Activated naive CD8-positive, alpha-beta T cell (primary cell): ENCODE results near the gene ADI1.

Experiments
- H3K27ac Mint-ChIP-seq: one replicate; pipeline ENCODE4 v1.8.0; 2021; ENCODE audit warnings: mixed read lengths
- H3K27me3 Mint-ChIP-seq: one replicate; pipeline ENCODE4 v1.8.0; 2021; ENCODE audit warnings: mixed read lengths
- H3K36me3 Mint-ChIP-seq: one replicate; pipeline ENCODE4 v1.8.0; 2021; ENCODE audit warnings: mixed read lengths
- H3K4me1 Mint-ChIP-seq: one replicate; pipeline ENCODE4 v1.8.0; 2021; ENCODE audit warnings: low read depth, mixed read lengths
- H3K4me3 Mint-ChIP-seq: one replicate; pipeline ENCODE4 v1.8.0; 2021; ENCODE audit warnings: mild to moderate bottlenecking, mixed read lengths
- H3K9me3 Mint-ChIP-seq: one replicate; pipeline ENCODE4 v1.8.0; 2021; ENCODE audit warnings: low read depth, mixed read lengths

ADI1 gene

GRCh38 chr2:3468296-3468988 lies 50.9 kb downstream of the ADI1 start:
- Mint-ChIP-seq H3K4me3 (no peak overlapping the region), H3K36me3 (peaks cover 5% of the 10 kb centered on the region), H3K4me1 (no peaks in the 10 kb centered on the region), H3K27ac (no peak overlapping the region), H3K27me3 (no peaks in the 10 kb centered on the region), H3K9me3 (no peaks in the 10 kb centered on the region)

DNA sequence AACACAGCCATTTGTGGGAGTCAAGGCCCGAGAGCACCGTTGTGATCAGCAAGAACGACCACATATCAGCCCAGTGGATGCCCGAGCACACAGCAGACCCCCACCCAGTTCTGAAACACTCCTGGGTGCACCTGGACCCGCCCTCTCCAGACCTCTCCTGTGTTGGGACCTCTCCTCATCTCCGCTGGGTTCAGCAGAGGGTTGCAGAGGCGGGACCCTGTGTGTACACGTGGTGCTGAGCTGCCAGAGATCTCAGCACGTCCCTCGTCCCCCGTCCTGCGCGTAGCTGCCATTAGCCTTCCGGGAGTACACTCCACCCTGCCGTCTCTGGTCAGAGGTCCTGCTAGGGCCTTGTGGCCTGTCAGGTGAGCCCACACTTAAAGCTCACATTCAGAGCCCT lies 51.7 kb downstream of the ADI1 start:
- Mint-ChIP-seq H3K9me3 (no peaks in the 10 kb centered on the region), H3K4me3 (no peak overlapping the region), H3K27ac (no peak overlapping the region), H3K27me3 (no peaks in the 10 kb centered on the region), H3K36me3 (peaks cover 5% of the 10 kb centered on the region), H3K4me1 (no peaks in the 10 kb centered on the region)

GRCh38 chr2:3466966-3467365 lies 52.4 kb downstream of the ADI1 start:
- peaks cover 5% of the 10 kb centered on the region for H3K36me3 Mint-ChIP-seq
- no peaks in the 10 kb centered on the region for H3K27me3 Mint-ChIP-seq
- no peaks in the 10 kb centered on the region for H3K9me3 Mint-ChIP-seq
- H3K4me1 Mint-ChIP-seq: peaks cover 3% of the 10 kb centered on the region
- no peak overlapping the region for H3K4me3 Mint-ChIP-seq
- H3K27ac Mint-ChIP-seq: no peak overlapping the region

DNA sequence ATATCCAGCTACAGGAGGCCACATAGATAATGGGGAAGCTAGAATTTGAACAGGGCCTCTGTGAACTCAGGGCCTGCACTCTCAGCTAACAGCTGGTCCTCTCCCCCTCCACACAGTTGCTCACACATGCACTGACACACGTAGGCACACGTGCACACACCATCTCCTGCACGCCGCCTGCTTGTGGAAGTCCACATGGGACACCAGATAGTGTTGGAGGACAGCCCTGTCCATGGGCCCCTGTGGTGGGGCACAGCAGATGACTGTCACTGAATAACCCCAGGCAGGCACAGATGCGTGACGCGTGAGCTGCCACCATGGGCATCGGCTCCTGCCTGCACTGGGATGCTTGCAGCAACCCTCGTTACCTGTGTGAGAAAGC lies 52.9 kb downstream of the ADI1 start:
- Mint-ChIP-seq H3K4me1 (peaks cover 5% of the 10 kb centered on the region), H3K9me3 (no peaks in the 10 kb centered on the region), H3K27me3 (no peaks in the 10 kb centered on the region), H3K4me3 (no peak overlapping the region), H3K27ac (no peak overlapping the region), H3K36me3 (peaks cover 5% of the 10 kb centered on the region)

DNA sequence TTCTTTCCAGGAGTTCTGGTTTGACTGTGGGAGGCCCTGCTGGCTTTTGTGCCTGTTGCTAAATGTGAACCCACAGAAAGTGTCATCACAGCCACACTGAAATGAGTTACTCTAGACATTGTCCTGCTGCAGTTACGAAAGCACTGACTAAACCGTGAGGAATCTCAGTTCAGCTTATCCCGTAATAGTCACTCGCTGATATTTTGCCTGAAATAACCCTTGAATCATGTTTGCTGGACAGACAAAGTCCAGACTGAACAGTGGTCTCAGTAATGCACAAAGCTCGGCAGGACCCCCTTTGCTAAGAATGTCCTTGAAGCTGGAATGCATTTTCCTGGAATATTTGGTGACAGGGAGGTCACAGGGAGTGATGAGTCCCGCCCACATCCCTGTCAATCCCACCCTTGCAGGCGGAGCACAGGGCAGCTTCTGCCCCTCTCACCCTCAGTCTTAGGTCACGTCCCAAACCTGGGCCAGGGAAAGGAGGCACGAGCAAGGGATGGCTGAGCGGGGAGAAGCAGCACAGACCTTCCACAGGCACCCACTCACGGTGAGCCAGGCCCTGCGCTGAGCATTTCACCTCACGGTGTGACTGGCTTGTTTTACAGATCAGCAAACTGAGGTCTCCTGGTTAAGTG lies 53.4 kb downstream of the ADI1 start:
- Mint-ChIP-seq H3K4me3 (no peak overlapping the region), H3K4me1 (peaks cover 5% of the 10 kb centered on the region), H3K27ac (no peak overlapping the region), H3K36me3 (peaks cover 5% of the 10 kb centered on the region), H3K9me3 (no peaks in the 10 kb centered on the region), H3K27me3 (no peaks in the 10 kb centered on the region)

- H3K9me3 Mint-ChIP-seq: no peaks in the 10 kb centered on the region
- no peak overlapping the region for H3K4me3 Mint-ChIP-seq
- no peaks in the 10 kb centered on the region for H3K27me3 Mint-ChIP-seq
- H3K4me1 Mint-ChIP-seq: peaks cover 5% of the 10 kb centered on the region
- no peak overlapping the region for H3K27ac Mint-ChIP-seq
- H3K36me3 Mint-ChIP-seq: peaks cover 5% of the 10 kb centered on the region
These were observed 54.0 kb downstream of the ADI1 start for GRCh38 chr2:3465328-3465727.

DNA sequence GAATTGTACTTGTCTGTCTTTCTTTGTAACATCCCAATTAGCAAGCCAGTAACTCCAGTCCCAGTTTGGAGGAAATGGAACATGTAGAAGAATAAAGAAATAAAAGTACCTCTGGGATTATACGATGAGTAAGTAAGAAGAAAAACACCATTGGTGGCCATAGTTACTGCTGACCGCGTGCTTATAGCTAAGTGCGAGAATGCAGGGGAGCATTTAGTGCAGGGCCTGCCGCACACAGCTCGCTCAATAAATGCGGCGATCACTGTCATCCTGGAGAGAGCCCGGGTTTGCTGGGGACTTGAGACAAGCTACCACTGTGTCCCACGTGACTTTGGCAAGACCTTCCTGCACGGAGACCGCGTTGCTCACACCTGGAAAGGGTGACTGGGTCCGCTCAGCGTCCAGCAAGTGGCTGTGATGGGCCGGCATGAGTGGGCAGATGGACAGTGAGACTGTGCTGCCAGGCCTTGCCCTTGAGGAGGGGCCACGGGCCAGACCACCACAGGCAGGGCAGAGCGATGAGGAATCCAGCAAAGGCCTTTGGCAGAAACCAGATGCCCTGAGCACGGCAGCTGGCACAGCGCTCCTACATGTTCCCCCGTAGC lies 54.8 kb downstream of the ADI1 start:
- Mint-ChIP-seq H3K27ac (no peak overlapping the region), H3K9me3 (no peaks in the 10 kb centered on the region), H3K36me3 (peaks cover 2% of the 10 kb centered on the region), H3K4me3 (no peak overlapping the region), H3K4me1 (peaks cover 5% of the 10 kb centered on the region), H3K27me3 (no peaks in the 10 kb centered on the region)

DNA sequence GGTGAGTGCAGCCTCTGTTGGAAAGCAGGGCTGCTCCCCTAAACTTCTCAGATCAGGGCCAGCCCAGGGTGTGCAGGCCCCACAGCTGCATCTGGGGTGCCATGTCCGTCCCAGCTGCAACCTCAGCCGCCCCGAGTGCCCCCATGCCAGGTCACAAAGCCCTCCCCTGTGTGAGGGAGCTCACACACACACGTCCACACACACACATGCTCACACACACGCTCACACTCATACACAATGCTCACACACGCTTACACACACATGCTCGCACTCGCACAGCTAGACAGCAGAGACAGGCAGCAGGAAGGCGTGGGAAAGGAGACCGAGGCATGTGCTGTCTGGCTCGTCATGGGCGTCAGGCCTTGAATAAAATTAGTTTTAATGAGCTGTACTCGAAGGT lies 55.4 kb downstream of the ADI1 start:
- Mint-ChIP-seq H3K4me1 (peaks cover 5% of the 10 kb centered on the region), H3K4me3 (no peak overlapping the region), H3K36me3 (peaks cover 2% of the 10 kb centered on the region), H3K9me3 (no peaks in the 10 kb centered on the region), H3K27me3 (no peaks in the 10 kb centered on the region), H3K27ac (no peak overlapping the region)

- H3K27ac Mint-ChIP-seq: no peak overlapping the region
- peaks cover 2% of the 10 kb centered on the region for H3K36me3 Mint-ChIP-seq
- H3K27me3 Mint-ChIP-seq: no peaks in the 10 kb centered on the region
- no peaks in the 10 kb centered on the region for H3K9me3 Mint-ChIP-seq
- H3K4me3 Mint-ChIP-seq: no peak overlapping the region
- H3K4me1 Mint-ChIP-seq: peaks cover 5% of the 10 kb centered on the region
These were observed 56.0 kb downstream of the ADI1 start for GRCh38 chr2:3463186-3463835.

GRCh38 chr2:3462493-3463104 lies 56.7 kb downstream of the ADI1 start:
- no peak overlapping the region for H3K27ac Mint-ChIP-seq
- H3K9me3 Mint-ChIP-seq: no peaks in the 10 kb centered on the region
- no peak overlapping the region for H3K4me3 Mint-ChIP-seq
- H3K4me1 Mint-ChIP-seq: peaks cover 5% of the 10 kb centered on the region
- H3K27me3 Mint-ChIP-seq: no peaks in the 10 kb centered on the region
- peaks cover 2% of the 10 kb centered on the region for H3K36me3 Mint-ChIP-seq

DNA sequence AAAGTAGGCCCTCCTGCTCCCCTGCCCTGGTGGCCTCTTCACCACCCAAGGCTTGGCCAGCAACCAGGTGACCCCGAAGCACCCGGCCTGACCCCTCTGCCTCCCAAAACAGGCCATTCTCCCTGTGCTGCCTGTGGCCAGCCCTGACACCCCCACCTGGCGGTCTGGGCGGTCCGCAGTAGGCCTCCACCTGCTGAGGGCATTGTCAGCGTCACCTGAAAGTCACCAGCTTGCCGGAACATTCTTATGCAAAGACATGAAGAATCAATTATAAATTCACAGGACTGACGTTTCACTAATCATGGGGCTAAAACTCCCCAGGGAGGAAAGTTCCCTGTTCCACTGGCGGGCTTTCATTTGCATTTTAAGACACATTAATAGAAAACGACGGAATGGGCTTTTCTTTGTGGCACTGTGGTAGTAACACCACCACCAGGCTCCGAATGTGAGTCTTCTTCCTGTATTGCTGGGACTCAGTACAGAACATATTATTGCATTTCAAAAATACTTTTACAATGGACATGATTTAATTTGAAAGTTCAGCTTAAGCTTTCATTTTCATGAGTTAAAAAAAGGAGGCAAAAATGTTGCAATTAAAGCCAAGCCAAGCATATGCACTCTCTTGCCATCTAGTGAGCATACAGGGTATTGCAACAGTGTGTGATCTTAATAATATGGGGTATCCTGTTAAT lies 57.4 kb downstream of the ADI1 start:
- H3K27ac Mint-ChIP-seq: no peak overlapping the region
- no peaks in the 10 kb centered on the region for H3K27me3 Mint-ChIP-seq
- H3K36me3 Mint-ChIP-seq: peaks cover 2% of the 10 kb centered on the region
- no peak overlapping the region for H3K4me3 Mint-ChIP-seq
- peaks cover 5% of the 10 kb centered on the region for H3K4me1 Mint-ChIP-seq
- no peaks in the 10 kb centered on the region for H3K9me3 Mint-ChIP-seq

DNA sequence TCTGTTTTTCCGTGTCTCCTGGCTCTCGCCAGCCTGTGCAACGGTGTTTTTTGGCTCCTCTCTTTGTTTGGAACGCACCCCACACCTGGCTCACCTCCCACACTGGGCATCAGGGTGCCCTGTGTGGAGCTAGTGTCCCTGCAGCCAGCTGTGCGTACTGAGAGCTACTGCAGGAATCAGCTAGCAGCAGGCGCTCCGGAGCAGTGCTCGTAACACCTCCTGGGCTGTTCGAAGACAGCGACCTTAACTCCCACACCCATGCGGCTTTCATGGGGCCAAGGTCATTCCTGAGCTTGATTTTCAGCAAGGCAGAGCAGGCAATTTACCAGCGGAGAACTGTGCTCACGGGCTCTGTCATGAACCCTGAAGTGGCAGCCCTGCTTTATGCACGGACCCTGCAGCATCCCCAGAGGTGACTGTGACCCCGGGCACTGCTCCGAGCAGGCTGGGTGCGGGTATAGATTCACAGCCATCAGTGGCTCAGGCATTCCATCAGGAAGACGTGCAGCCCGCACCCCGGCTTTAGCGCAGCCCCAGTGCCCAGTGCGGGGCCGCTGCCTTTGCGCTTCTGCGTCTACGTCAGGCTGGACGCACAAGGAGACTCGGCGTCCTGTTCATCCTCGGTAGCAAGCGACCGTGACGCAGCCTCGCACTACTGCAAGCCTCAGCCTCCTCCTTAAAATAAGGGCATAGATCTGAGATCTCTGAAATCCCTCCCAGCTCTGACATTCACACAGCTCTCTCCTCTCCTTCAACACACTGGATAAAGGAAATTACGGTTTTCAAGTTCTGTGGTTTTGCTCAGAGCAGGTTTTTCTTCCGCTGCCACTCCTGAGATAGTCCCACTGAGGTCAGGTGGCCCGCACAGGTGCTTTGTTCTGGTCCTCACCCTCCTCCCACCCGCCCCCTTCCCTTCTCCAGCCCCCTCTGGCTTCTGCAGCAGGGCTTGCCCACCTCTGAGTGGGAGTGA lies 58.2 kb downstream of the ADI1 start:
- Mint-ChIP-seq H3K4me3 (no peak overlapping the region), H3K9me3 (no peaks in the 10 kb centered on the region), H3K36me3 (peaks cover 2% of the 10 kb centered on the region), H3K4me1 (peaks cover 5% of the 10 kb centered on the region), H3K27me3 (no peaks in the 10 kb centered on the region), H3K27ac (no peak overlapping the region)

DNA sequence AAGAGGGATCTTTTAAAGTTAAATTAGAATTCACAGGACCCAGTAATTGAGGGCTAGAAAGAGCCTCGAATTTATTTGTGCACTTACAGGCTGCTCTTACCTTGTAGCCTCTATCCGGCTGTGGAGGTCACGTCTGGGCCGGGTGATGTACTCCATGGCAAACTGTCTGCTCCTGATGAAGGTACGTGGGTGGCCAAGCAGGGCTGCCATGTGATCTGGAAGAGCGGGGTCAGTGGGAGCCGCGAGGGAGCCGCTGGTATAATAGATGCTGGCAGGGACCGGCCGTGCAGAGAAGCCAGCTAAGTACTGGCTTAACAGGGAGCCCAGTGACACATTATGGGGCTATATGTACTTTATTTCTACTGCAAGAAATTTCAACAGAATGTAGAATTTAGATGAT lies 59.2 kb downstream of the ADI1 start:
- H3K9me3 Mint-ChIP-seq: no peaks in the 10 kb centered on the region
- no peak overlapping the region for H3K4me3 Mint-ChIP-seq
- no peak overlapping the region for H3K27ac Mint-ChIP-seq
- H3K4me1 Mint-ChIP-seq: peaks cover 5% of the 10 kb centered on the region
- no peaks in the 10 kb centered on the region for H3K27me3 Mint-ChIP-seq
- H3K36me3 Mint-ChIP-seq: peaks cover 7% of the 10 kb centered on the region
